WTC11 (cell line): Measurements from ENCODE around the gene KYNU. TPM values are rescaled to one million over a fixed set of nuclear protein-coding genes. Genes with fewer than 3 reads are reported as not detected.

Experiments used
- ATAC-seq: fragments of 200-7000 bp; cut with Tn5 transposase; 2 replicates; pipeline ENCODE4 v1.10.0; 2021; ENCODE audit warnings: mild to moderate bottlenecking, moderate library complexity
- CTCF ChIA-PET: fragments of 300-600 bp; sonication (Branson Sonifier 250); formaldehyde crosslinking; loops from one replicate; lab custom pipeline; 2021; ENCODE audit warnings: antibody characterized with exemption; lab: Charles Lee
- POLR2A ChIA-PET: fragments of 350-600 bp; sonication (Branson Sonifier 250); formaldehyde crosslinking; loops from one replicate; lab custom pipeline; 2021; ENCODE audit warnings: antibody characterized with exemption; lab: Charles Lee
- DNase-seq: peaks from one replicate; pipeline ENCODE4 v3.0.0; 2021; ENCODE audit warnings: low spot score
- H3K27ac Mint-ChIP-seq: 2 replicates; pipeline ENCODE4 v1.8.0; 2021; ENCODE audit warnings: mixed read lengths
- H3K27me3 Mint-ChIP-seq: 2 replicates; pipeline ENCODE4 v1.8.0; 2021; ENCODE audit warnings: low read depth, mild to moderate bottlenecking, moderate library complexity, mixed read lengths
- H3K36me3 Mint-ChIP-seq: 2 replicates; pipeline ENCODE4 v1.8.0; 2021; ENCODE audit warnings: mixed read lengths
- H3K4me1 Mint-ChIP-seq: 2 replicates; pipeline ENCODE4 v1.8.0; 2022; ENCODE audit warnings: mixed read lengths
- H3K4me3 Mint-ChIP-seq: 2 replicates; pipeline ENCODE4 v1.8.0; 2021; ENCODE audit warnings: mild to moderate bottlenecking, moderate library complexity, mixed read lengths
- H3K9me3 Mint-ChIP-seq: 2 replicates; pipeline ENCODE4 v1.8.0; 2021; ENCODE audit warnings: mixed read lengths
- ATF1 ChIP-seq: sonication (generic); formaldehyde crosslinking; IDR thresholded peaks from 2 replicates; pipeline ENCODE4 v1.8.1; 2023; ENCODE audit warnings: mild to moderate bottlenecking, moderate library complexity, missing genetic modification reagents
- CBFB ChIP-seq: sonication (generic); formaldehyde crosslinking; IDR thresholded peaks from 2 replicates; pipeline ENCODE4 v1.8.1; 2022; ENCODE audit warnings: mild to moderate bottlenecking, low read depth, missing genetic modification reagents
- E2F5 ChIP-seq: sonication (generic); formaldehyde crosslinking; IDR thresholded peaks from 2 replicates; pipeline ENCODE4 v1.8.1; 2022; ENCODE audit warnings: mild to moderate bottlenecking, moderate library complexity, missing genetic modification reagents
- FOXJ3 ChIP-seq: sonication (generic); formaldehyde crosslinking; IDR thresholded peaks from 2 replicates; pipeline ENCODE4 v1.9.0; 2021; ENCODE audit warnings: missing genetic modification reagents, mild to moderate bottlenecking, borderline replicate concordance
- FOXK1 ChIP-seq: sonication (generic); formaldehyde crosslinking; IDR thresholded peaks from 2 replicates; pipeline ENCODE4 v1.8.0; 2022; ENCODE audit warnings: mild to moderate bottlenecking, moderate library complexity, missing genetic modification reagents
- FOXP1 ChIP-seq: sonication (generic); formaldehyde crosslinking; IDR thresholded peaks from 2 replicates; pipeline ENCODE4 v1.8.0; 2022; ENCODE audit warnings: missing genetic modification reagents, mild to moderate bottlenecking, moderate library complexity, borderline replicate concordance
- GABPB1 ChIP-seq: sonication (generic); formaldehyde crosslinking; IDR thresholded peaks from 2 replicates; pipeline ENCODE4 v1.8.1; 2023; ENCODE audit warnings: mild to moderate bottlenecking, missing genetic modification reagents
- KAT7 ChIP-seq: sonication (generic); formaldehyde crosslinking; IDR thresholded peaks from 2 replicates; pipeline ENCODE4 v1.8.1; 2023; ENCODE audit warnings: missing genetic modification reagents, mild to moderate bottlenecking, borderline replicate concordance
- NFE2L1 ChIP-seq: sonication (generic); formaldehyde crosslinking; IDR thresholded peaks from 2 replicates; pipeline ENCODE4 v1.8.1; 2023; ENCODE audit warnings: missing genetic modification reagents
- RORB ChIP-seq: fragments of 250-450 bp; sonication (Bioruptor Pico); IDR thresholded peaks from 2 replicates; pipeline ENCODE4 v1.9.0; 2021; ENCODE audit warnings: mild to moderate bottlenecking
- ZNF219 ChIP-seq: sonication (generic); formaldehyde crosslinking; IDR thresholded peaks from 2 replicates; pipeline ENCODE4 v1.8.0; 2023; ENCODE audit warnings: missing genetic modification reagents, mild to moderate bottlenecking, borderline replicate concordance
- ZNF232 ChIP-seq: sonication (generic); formaldehyde crosslinking; IDR thresholded peaks from 2 replicates; pipeline ENCODE4 v1.8.0; 2022; ENCODE audit warnings: mild to moderate bottlenecking, missing genetic modification reagents
- total RNA-seq: library from RNA; stranded (reverse); gene quantifications from 3 replicates; pipeline ENCODE4 v1.2.3, GENCODE V29; 2021
- TF ChIP-seq, protein P1 (sequence below): sonication (generic); formaldehyde crosslinking; IDR thresholded peaks from 2 replicates; pipeline ENCODE4 v1.8.0; 2023; ENCODE audit warnings: mild to moderate bottlenecking, missing genetic modification reagents
- TF ChIP-seq, protein P2 (sequence below): sonication (generic); formaldehyde crosslinking; IDR thresholded peaks from 2 replicates; pipeline ENCODE4 v1.8.1; 2022; ENCODE audit warnings: low read depth, mild to moderate bottlenecking, moderate library complexity, missing genetic modification reagents, borderline replicate concordance
- TF ChIP-seq, protein P3 (sequence below): sonication (generic); formaldehyde crosslinking; IDR thresholded peaks from 2 replicates; pipeline ENCODE4 v1.8.0; 2023; ENCODE audit warnings: missing genetic modification reagents
- TF ChIP-seq, protein P4 (sequence below): fragments of 250-450 bp; sonication (Bioruptor Pico); IDR thresholded peaks from 2 replicates; pipeline ENCODE4 v1.8.0; 2021; ENCODE audit warnings: mild to moderate bottlenecking

The KYNU gene
- total RNA-seq, 1 experiment from 2014 or later = 0.85 TPM

GRCh38 chr2:142869461-142870106 lies 7.9 kb upstream of the KYNU start:
- Mint-ChIP-seq H3K36me3 (no peaks in the 10 kb centered on the region), H3K4me1 (peaks cover 11% of the 10 kb centered on the region), H3K27me3 (no peaks in the 10 kb centered on the region), H3K27ac (no peak overlapping the region), H3K4me3 (no peak overlapping the region), H3K9me3 (no peaks in the 10 kb centered on the region; the same call in 1 of the 2 replicates)
- POLR2A ChIA-PET = no interaction called here
- no peak for ATAC-seq
- TF ChIP-seq FOXK1 = no peak
- TF ChIP-seq CBFB (CRISPR knock-in tag) = no peak
- TF ChIP-seq FOXJ3 (CRISPR knock-in tag) = no peak
- TF ChIP-seq, protein P1, sequence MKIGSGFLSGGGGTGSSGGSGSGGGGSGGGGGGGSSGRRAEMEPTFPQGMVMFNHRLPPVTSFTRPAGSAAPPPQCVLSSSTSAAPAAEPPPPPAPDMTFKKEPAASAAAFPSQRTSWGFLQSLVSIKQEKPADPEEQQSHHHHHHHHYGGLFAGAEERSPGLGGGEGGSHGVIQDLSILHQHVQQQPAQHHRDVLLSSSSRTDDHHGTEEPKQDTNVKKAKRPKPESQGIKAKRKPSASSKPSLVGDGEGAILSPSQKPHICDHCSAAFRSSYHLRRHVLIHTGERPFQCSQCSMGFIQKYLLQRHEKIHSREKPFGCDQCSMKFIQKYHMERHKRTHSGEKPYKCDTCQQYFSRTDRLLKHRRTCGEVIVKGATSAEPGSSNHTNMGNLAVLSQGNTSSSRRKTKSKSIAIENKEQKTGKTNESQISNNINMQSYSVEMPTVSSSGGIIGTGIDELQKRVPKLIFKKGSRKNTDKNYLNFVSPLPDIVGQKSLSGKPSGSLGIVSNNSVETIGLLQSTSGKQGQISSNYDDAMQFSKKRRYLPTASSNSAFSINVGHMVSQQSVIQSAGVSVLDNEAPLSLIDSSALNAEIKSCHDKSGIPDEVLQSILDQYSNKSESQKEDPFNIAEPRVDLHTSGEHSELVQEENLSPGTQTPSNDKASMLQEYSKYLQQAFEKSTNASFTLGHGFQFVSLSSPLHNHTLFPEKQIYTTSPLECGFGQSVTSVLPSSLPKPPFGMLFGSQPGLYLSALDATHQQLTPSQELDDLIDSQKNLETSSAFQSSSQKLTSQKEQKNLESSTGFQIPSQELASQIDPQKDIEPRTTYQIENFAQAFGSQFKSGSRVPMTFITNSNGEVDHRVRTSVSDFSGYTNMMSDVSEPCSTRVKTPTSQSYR (CRISPR knock-in tag) = no peak
- TF ChIP-seq, protein P2, sequence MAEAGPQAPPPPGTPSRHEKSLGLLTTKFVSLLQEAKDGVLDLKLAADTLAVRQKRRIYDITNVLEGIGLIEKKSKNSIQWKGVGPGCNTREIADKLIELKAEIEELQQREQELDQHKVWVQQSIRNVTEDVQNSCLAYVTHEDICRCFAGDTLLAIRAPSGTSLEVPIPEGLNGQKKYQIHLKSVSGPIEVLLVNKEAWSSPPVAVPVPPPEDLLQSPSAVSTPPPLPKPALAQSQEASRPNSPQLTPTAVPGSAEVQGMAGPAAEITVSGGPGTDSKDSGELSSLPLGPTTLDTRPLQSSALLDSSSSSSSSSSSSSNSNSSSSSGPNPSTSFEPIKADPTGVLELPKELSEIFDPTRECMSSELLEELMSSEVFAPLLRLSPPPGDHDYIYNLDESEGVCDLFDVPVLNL (CRISPR knock-in tag) = no peak
- TF ChIP-seq RORB (CRISPR knock-in tag) = no peak
- no peak for TF ChIP-seq ZNF219 (CRISPR knock-in tag)
- TF ChIP-seq, protein P3, sequence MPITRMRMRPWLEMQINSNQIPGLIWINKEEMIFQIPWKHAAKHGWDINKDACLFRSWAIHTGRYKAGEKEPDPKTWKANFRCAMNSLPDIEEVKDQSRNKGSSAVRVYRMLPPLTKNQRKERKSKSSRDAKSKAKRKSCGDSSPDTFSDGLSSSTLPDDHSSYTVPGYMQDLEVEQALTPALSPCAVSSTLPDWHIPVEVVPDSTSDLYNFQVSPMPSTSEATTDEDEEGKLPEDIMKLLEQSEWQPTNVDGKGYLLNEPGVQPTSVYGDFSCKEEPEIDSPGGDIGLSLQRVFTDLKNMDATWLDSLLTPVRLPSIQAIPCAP (CRISPR knock-in tag) = no peak
- no peak for TF ChIP-seq ZNF232
- no peak for TF ChIP-seq KAT7
- no peak for TF ChIP-seq FOXP1 (CRISPR knock-in tag)
- TF ChIP-seq E2F5 (CRISPR knock-in tag) = no peak
- TF ChIP-seq, protein P4, sequence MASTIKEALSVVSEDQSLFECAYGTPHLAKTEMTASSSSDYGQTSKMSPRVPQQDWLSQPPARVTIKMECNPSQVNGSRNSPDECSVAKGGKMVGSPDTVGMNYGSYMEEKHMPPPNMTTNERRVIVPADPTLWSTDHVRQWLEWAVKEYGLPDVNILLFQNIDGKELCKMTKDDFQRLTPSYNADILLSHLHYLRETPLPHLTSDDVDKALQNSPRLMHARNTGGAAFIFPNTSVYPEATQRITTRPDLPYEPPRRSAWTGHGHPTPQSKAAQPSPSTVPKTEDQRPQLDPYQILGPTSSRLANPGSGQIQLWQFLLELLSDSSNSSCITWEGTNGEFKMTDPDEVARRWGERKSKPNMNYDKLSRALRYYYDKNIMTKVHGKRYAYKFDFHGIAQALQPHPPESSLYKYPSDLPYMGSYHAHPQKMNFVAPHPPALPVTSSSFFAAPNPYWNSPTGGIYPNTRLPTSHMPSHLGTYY (CRISPR knock-in tag) = no peak
- CTCF ChIA-PET = no interaction called here
- no peak for DNase-seq

DNA sequence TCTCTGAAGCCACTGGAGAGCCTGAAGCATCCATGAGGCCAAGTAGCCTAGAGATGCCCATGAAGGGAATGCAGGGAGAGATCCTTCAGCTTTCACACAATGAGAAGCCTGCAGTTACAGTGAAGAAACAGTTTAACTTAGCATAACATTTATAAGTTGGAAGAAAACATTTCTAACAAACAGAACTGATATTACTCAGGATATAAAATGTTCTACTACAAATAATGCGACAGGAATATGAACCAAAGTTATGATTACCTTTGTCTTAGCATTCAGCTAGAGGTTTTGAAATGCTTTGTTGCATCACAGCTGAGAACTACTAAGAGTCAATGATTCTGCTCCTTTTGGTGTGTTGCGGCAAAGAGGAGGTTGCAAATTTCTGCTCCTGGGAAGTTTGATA lies 6.9 kb upstream of the KYNU start:
- ATAC-seq = no peak
- CTCF ChIA-PET = no interaction called here
- Mint-ChIP-seq H3K4me1 (peaks cover 11% of the 10 kb centered on the region), H3K9me3 (no peaks in the 10 kb centered on the region; the same call in 1 of the 2 replicates), H3K4me3 (no peak overlapping the region), H3K27me3 (no peaks in the 10 kb centered on the region), H3K27ac (no peak overlapping the region), H3K36me3 (no peaks in the 10 kb centered on the region)
- TF ChIP-seq, protein P4 (CRISPR knock-in tag) = no peak
- 0 out of 2 replicates have a peak, but pooled peaks have one; percentile 24 for TF ChIP-seq GABPB1 (CRISPR knock-in tag)
- no peak for TF ChIP-seq ATF1 (CRISPR knock-in tag)
- TF ChIP-seq NFE2L1 = no peak
- POLR2A ChIA-PET = no interaction called here
- no peak for DNase-seq
